IPS-18a (cell line): ENCODE results near the gene SLC6A20.
A peak's percentile ranks its signal among the peaks of the same experiment; 100 is the strongest.
"Not testable (repeated sequence)": the region's sequence is repeated elsewhere in the genome, so short reads cannot be mapped to it uniquely, and the experiment has no call there.

Experiments
- H3K27ac ChIP-seq: one replicate; pipeline ENCODE4 v1.5.1; 2013; ENCODE audit warnings: low read length
- H3K27me3 ChIP-seq: one replicate; pipeline ENCODE4 v1.6.1; 2013; ENCODE audit warnings: mild to moderate bottlenecking, low read length; ENCODE audit not compliant: control insufficient read depth, insufficient read depth
- H3K36me3 ChIP-seq: one replicate; pipeline ENCODE4 v1.6.1; 2013; ENCODE audit warnings: low read depth, low read length; ENCODE audit not compliant: control insufficient read depth
- H3K4me1 ChIP-seq: one replicate; pipeline ENCODE4 v1.6.1; 2013; ENCODE audit warnings: low read depth, low read length; ENCODE audit not compliant: control insufficient read depth
- H3K4me3 ChIP-seq: one replicate; pipeline ENCODE4 v1.5.1; 2013; ENCODE audit warnings: low read length
- H3K9ac ChIP-seq: one replicate; pipeline ENCODE4 v1.6.1; 2013; ENCODE audit warnings: mild to moderate bottlenecking, low read length, moderate library complexity
- H3K9me3 ChIP-seq: one replicate; pipeline ENCODE4 v1.6.1; 2013; ENCODE audit warnings: low read depth, low read length; ENCODE audit not compliant: control insufficient read depth

SLC6A20 gene

GRCh38 chr3:45751537-45752242 lies 44.6 kb downstream of the SLC6A20 start:
- no peaks in the 10 kb centered on the region for H3K4me1 ChIP-seq
- no peak overlapping the region for H3K4me3 ChIP-seq
- no peak overlapping the region for H3K9ac ChIP-seq
- no peaks in the 10 kb centered on the region for H3K27me3 ChIP-seq
- H3K9me3 ChIP-seq, result no peaks in the 10 kb centered on the region
- H3K36me3 ChIP-seq, result peaks cover 9% of the 10 kb centered on the region
- H3K27ac ChIP-seq, result no peak overlapping the region

- H3K36me3 ChIP-seq, result peaks cover 18% of the 10 kb centered on the region
- H3K27me3 ChIP-seq, result no peaks in the 10 kb centered on the region
- H3K9ac ChIP-seq, result no peak overlapping the region
- no peaks in the 10 kb centered on the region for H3K4me1 ChIP-seq
- no peak overlapping the region for H3K27ac ChIP-seq
- no peak overlapping the region for H3K4me3 ChIP-seq
- no peaks in the 10 kb centered on the region for H3K9me3 ChIP-seq
Observed at GRCh38 chr3:45749880-45750279, 46.5 kb downstream of the SLC6A20 start.

- H3K4me3 ChIP-seq, H3K9me3 ChIP-seq, H3K27me3 ChIP-seq, H3K4me1 ChIP-seq, H3K27ac ChIP-seq, H3K9ac ChIP-seq: not testable (repeated sequence)
- H3K36me3 ChIP-seq, result peaks cover 24% of the 10 kb centered on the region
Observed at GRCh38 chr3:45749036-45749600, 47.2 kb downstream of the SLC6A20 start.

- Histone ChIP-seq H3K36me3 (peaks cover 35% of the 10 kb centered on the region), H3K9ac (no peak overlapping the region), H3K4me1 (no peaks in the 10 kb centered on the region)
Observed at GRCh38 chr3:45748068-45748467, 48.3 kb downstream of the SLC6A20 start.

GRCh38 chr3:45746777-45747622 lies 49.3 kb downstream of the SLC6A20 start:
- H3K27ac ChIP-seq, result no peak overlapping the region
- peaks cover 5% of the 10 kb centered on the region for H3K4me1 ChIP-seq
- H3K9me3 ChIP-seq, result no peaks in the 10 kb centered on the region
- H3K9ac ChIP-seq, result no peak overlapping the region
- peaks cover 35% of the 10 kb centered on the region for H3K36me3 ChIP-seq
- no peaks in the 10 kb centered on the region for H3K27me3 ChIP-seq
- H3K4me3 ChIP-seq, result no peak overlapping the region

More at GRCh38 chr3:45748068-45748467, 48.3 kb downstream of the SLC6A20 start:
- Histone ChIP-seq H3K4me3 (no peak overlapping the region), H3K9me3 (no peaks in the 10 kb centered on the region), H3K27me3 (no peaks in the 10 kb centered on the region), H3K27ac (no peak overlapping the region)

GRCh38 chr3:45746165-45746776 lies 50.1 kb downstream of the SLC6A20 start:
- peaks cover 37% of the 10 kb centered on the region for H3K36me3 ChIP-seq
- peaks cover 12% of the 10 kb centered on the region for H3K4me1 ChIP-seq
- no peak overlapping the region for H3K4me3 ChIP-seq
- H3K27me3 ChIP-seq, result no peaks in the 10 kb centered on the region
- H3K27ac ChIP-seq, result no peak overlapping the region
- H3K9me3 ChIP-seq, result no peaks in the 10 kb centered on the region
- H3K9ac ChIP-seq, result no peak overlapping the region

- Histone ChIP-seq H3K4me1 (peaks cover 33% of the 10 kb centered on the region), H3K27ac (no peak overlapping the region), H3K9ac (no peak overlapping the region), H3K4me3 (no peak overlapping the region), H3K36me3 (peaks cover 59% of the 10 kb centered on the region), H3K27me3 (no peaks in the 10 kb centered on the region), H3K9me3 (no peaks in the 10 kb centered on the region)
Observed at GRCh38 chr3:45742461-45743089, 53.8 kb downstream of the SLC6A20 start.

GRCh38 chr3:45741742-45742460 lies 54.4 kb downstream of the SLC6A20 start:
- H3K27me3 ChIP-seq, result no peaks in the 10 kb centered on the region
- H3K4me3 ChIP-seq, result no peak overlapping the region
- H3K9ac ChIP-seq, result no peak overlapping the region
- no peaks in the 10 kb centered on the region for H3K9me3 ChIP-seq
- H3K36me3 ChIP-seq, result peaks cover 58% of the 10 kb centered on the region
- no peak overlapping the region for H3K27ac ChIP-seq
- peaks cover 33% of the 10 kb centered on the region for H3K4me1 ChIP-seq

GRCh38 chr3:45741247-45741646 lies 55.1 kb downstream of the SLC6A20 start:
- H3K4me1 ChIP-seq, result peaks cover 33% of the 10 kb centered on the region
- H3K9me3 ChIP-seq, result no peaks in the 10 kb centered on the region
- H3K36me3 ChIP-seq, result peaks cover 62% of the 10 kb centered on the region
- H3K27me3 ChIP-seq, result no peaks in the 10 kb centered on the region
- H3K9ac ChIP-seq, result no peak overlapping the region
- H3K27ac ChIP-seq, result no peak overlapping the region
- no peak overlapping the region for H3K4me3 ChIP-seq

GRCh38 chr3:45739991-45740390 lies 56.3 kb downstream of the SLC6A20 start:
- Histone ChIP-seq H3K4me1 (peaks cover 33% of the 10 kb centered on the region), H3K9me3 (no peaks in the 10 kb centered on the region), H3K4me3 (no peak overlapping the region), H3K9ac (no peak overlapping the region), H3K27ac (peak overlapping the region; percentile 69), H3K27me3 (no peaks in the 10 kb centered on the region), H3K36me3 (peaks cover 64% of the 10 kb centered on the region)
